Measurements from ENCODE around the gene PTPRR. TPM values are rescaled to one million over a fixed set of nuclear protein-coding genes. Genes with fewer than 3 reads are reported as not detected.

The PTPRR gene, protein sequence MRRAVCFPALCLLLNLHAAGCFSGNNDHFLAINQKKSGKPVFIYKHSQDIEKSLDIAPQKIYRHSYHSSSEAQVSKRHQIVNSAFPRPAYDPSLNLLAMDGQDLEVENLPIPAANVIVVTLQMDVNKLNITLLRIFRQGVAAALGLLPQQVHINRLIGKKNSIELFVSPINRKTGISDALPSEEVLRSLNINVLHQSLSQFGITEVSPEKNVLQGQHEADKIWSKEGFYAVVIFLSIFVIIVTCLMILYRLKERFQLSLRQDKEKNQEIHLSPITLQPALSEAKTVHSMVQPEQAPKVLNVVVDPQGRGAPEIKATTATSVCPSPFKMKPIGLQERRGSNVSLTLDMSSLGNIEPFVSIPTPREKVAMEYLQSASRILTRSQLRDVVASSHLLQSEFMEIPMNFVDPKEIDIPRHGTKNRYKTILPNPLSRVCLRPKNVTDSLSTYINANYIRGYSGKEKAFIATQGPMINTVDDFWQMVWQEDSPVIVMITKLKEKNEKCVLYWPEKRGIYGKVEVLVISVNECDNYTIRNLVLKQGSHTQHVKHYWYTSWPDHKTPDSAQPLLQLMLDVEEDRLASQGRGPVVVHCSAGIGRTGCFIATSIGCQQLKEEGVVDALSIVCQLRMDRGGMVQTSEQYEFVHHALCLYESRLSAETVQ
- not detected for total RNA-seq

- DNase-seq (no peak), ATAC-seq (no peak)
- Mint-ChIP-seq H3K4me3 (no peak within 1 kb of the TSS), H3K9me3 (ENCODE audit: low read depth) (peaks cover 2% of the 10 kb centered on the region), H3K4me1 (no peaks in the 10 kb centered on the region), H3K36me3 (no peaks in the 10 kb centered on the region), H3K27ac (no peak within 1 kb of the TSS), H3K27me3 (peaks cover 2% of the 10 kb centered on the region)
- CTCF ChIA-PET = no interaction called here
Measured at GRCh38 chr12:70920251-70920851, at the start of gene PTPRR. Gene PTPRR (minus strand): TSS chr12:70920738. CDS start chr12:70920390, 348 bp downstream.

DNA sequence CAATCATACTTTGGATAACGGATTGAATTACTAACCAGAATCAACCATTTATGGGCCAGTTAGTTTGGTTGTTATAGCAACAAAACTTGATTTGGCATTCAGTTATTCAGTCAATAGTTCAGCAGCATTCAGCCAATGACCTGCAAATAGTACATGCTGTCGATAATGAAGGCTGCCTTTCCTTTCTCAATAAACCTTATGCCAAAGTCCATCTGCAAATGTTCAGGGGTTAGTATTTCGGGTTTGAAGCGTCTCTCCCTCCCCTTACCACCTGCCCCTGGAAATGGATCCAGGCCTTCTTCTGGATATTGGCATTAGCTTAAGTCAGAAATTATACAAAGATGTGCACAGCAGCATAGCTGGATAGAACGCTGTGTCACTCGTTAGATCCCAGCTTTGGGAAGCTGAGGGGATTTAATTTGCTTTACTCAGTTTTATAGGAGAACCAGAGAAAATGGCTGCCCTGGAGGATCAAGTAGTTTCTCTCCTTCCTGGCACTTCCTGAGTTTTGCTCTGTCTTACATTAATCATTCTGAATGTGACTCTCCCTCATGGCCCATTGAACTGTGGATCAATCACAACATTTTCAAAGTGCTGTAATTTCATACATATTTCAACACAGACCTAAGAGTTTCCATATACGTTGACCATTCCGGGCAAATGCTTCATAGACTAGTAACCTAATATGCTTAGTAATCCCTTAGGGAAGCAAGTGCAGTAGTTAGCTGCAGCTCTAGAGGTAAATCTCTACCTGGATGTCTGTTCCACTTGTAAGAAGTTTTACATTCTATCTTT lies 46.7 kb upstream of the PTPRR start:
- CTCF ChIA-PET = no interaction called here
- H3K27ac Mint-ChIP-seq = no peak overlapping the region
- no peak for DNase-seq
- H3K27me3 Mint-ChIP-seq = no peaks in the 10 kb centered on the region
- H3K9me3 Mint-ChIP-seq (ENCODE audit: low read depth) = no peaks in the 10 kb centered on the region
- no peaks in the 10 kb centered on the region for H3K4me1 Mint-ChIP-seq
- no peak overlapping the region for H3K4me3 Mint-ChIP-seq
- ATAC-seq = no peak
- H3K36me3 Mint-ChIP-seq = no peaks in the 10 kb centered on the region

GRCh38 chr12:70966046-70966445 lies 45.5 kb upstream of the PTPRR start:
- ATAC-seq = no peak
- no peak overlapping the region for H3K4me3 Mint-ChIP-seq
- no peaks in the 10 kb centered on the region for H3K36me3 Mint-ChIP-seq

GRCh38 chr12:70964867-70965510 lies 44.5 kb upstream of the PTPRR start:
- ATAC-seq (no peak), DNase-seq (no peak)
- Mint-ChIP-seq H3K36me3 (no peaks in the 10 kb centered on the region), H3K27me3 (no peaks in the 10 kb centered on the region), H3K9me3 (ENCODE audit: low read depth) (no peaks in the 10 kb centered on the region), H3K27ac (no peak overlapping the region), H3K4me1 (no peaks in the 10 kb centered on the region), H3K4me3 (no peak overlapping the region)
- CTCF ChIA-PET = no interaction called here

More at GRCh38 chr12:70966046-70966445, 45.5 kb upstream of the PTPRR start:
- no peak for DNase-seq
- Mint-ChIP-seq H3K27ac (no peak overlapping the region), H3K4me1 (no peaks in the 10 kb centered on the region), H3K27me3 (no peaks in the 10 kb centered on the region), H3K9me3 (ENCODE audit: low read depth) (no peaks in the 10 kb centered on the region)
- CTCF ChIA-PET = no interaction called here

GRCh38 chr12:70963081-70963660 lies 42.6 kb upstream of the PTPRR start:
- no peaks in the 10 kb centered on the region for H3K9me3 Mint-ChIP-seq (ENCODE audit: low read depth)
- no peaks in the 10 kb centered on the region for H3K4me1 Mint-ChIP-seq
- no peaks in the 10 kb centered on the region for H3K27me3 Mint-ChIP-seq
- ATAC-seq = no peak
- H3K27ac Mint-ChIP-seq = no peak overlapping the region
- DNase-seq = no peak
- H3K36me3 Mint-ChIP-seq = no peaks in the 10 kb centered on the region
- no peak overlapping the region for H3K4me3 Mint-ChIP-seq
- CTCF ChIA-PET = no interaction called here

- ATAC-seq (no peak), DNase-seq (no peak)
- H3K9me3 Mint-ChIP-seq (ENCODE audit: low read depth) = no peaks in the 10 kb centered on the region
- H3K27ac Mint-ChIP-seq = no peak overlapping the region
- H3K36me3 Mint-ChIP-seq = no peaks in the 10 kb centered on the region
- CTCF ChIA-PET = no interaction called here
- no peak overlapping the region for H3K4me3 Mint-ChIP-seq
- H3K27me3 Mint-ChIP-seq = no peaks in the 10 kb centered on the region
- no peaks in the 10 kb centered on the region for H3K4me1 Mint-ChIP-seq
Measured at GRCh38 chr12:70962226-70962794, 41.8 kb upstream of the PTPRR start.

GRCh38 chr12:70960484-70960883 lies 39.9 kb upstream of the PTPRR start:
- ATAC-seq (no peak), DNase-seq (no peak)
- CTCF ChIA-PET = no interaction called here
- Mint-ChIP-seq H3K4me3 (no peak overlapping the region), H3K36me3 (no peaks in the 10 kb centered on the region), H3K27me3 (no peaks in the 10 kb centered on the region), H3K9me3 (ENCODE audit: low read depth) (no peaks in the 10 kb centered on the region), H3K27ac (no peak overlapping the region), H3K4me1 (no peaks in the 10 kb centered on the region)

GRCh38 chr12:70955415-70955814 lies 34.9 kb upstream of the PTPRR start:
- H3K27me3 Mint-ChIP-seq = no peaks in the 10 kb centered on the region
- H3K4me1 Mint-ChIP-seq = no peaks in the 10 kb centered on the region
- CTCF ChIA-PET = no interaction called here
- H3K9me3 Mint-ChIP-seq (ENCODE audit: low read depth) = peaks cover 4% of the 10 kb centered on the region
- H3K4me3 Mint-ChIP-seq = no peak overlapping the region
- H3K27ac Mint-ChIP-seq = no peak overlapping the region
- no peak for ATAC-seq
- no peaks in the 10 kb centered on the region for H3K36me3 Mint-ChIP-seq
- no peak for DNase-seq

DNA sequence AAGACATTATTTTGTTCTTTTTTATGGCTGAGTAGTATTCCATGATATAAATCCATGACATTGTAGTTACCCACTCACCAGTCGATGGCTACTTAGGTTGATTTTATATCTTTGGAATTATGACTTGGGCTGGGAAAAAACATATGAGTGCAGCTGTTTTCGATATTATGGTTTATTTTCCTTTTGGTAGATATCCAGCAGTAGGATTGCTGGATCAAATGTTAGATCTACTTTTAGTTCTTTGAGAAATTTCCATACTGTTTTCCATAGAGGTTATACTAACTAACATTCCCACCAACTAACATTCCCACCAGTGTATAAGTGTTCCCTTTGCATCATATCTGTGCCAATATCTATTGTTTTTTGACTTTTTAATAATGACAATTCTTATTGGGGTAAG lies 29.9 kb upstream of the PTPRR start:
- no peak for DNase-seq

GRCh38 chr12:70948976-70949336 lies 28.4 kb upstream of the PTPRR start:
- no peaks in the 10 kb centered on the region for H3K36me3 Mint-ChIP-seq
- no peak overlapping the region for H3K4me3 Mint-ChIP-seq
- no peak overlapping the region for H3K27ac Mint-ChIP-seq
- no peaks in the 10 kb centered on the region for H3K27me3 Mint-ChIP-seq
- no peak for DNase-seq
- CTCF ChIA-PET = no interaction called here
- ATAC-seq = no peak
- peaks cover 5% of the 10 kb centered on the region for H3K9me3 Mint-ChIP-seq (ENCODE audit: low read depth)
- H3K4me1 Mint-ChIP-seq = no peaks in the 10 kb centered on the region

More for the DNA sequence above, 29.9 kb upstream of the PTPRR start:
- H3K4me1 Mint-ChIP-seq = no peaks in the 10 kb centered on the region
- H3K27me3 Mint-ChIP-seq = no peaks in the 10 kb centered on the region
- H3K9me3 Mint-ChIP-seq (ENCODE audit: low read depth) = peaks cover 6% of the 10 kb centered on the region
- H3K36me3 Mint-ChIP-seq = no peaks in the 10 kb centered on the region
- CTCF ChIA-PET = no interaction called here
- H3K4me3 Mint-ChIP-seq = no peak overlapping the region
- no peak overlapping the region for H3K27ac Mint-ChIP-seq
- ATAC-seq = no peak

GRCh38 chr12:70948236-70948975 lies 27.9 kb upstream of the PTPRR start:
- Mint-ChIP-seq H3K4me1 (no peaks in the 10 kb centered on the region), H3K4me3 (no peak overlapping the region), H3K27me3 (no peaks in the 10 kb centered on the region), H3K36me3 (no peaks in the 10 kb centered on the region), H3K27ac (no peak overlapping the region), H3K9me3 (ENCODE audit: low read depth) (peaks cover 2% of the 10 kb centered on the region)
- CTCF ChIA-PET = no interaction called here
- no peak for DNase-seq
- ATAC-seq = no peak

DNA sequence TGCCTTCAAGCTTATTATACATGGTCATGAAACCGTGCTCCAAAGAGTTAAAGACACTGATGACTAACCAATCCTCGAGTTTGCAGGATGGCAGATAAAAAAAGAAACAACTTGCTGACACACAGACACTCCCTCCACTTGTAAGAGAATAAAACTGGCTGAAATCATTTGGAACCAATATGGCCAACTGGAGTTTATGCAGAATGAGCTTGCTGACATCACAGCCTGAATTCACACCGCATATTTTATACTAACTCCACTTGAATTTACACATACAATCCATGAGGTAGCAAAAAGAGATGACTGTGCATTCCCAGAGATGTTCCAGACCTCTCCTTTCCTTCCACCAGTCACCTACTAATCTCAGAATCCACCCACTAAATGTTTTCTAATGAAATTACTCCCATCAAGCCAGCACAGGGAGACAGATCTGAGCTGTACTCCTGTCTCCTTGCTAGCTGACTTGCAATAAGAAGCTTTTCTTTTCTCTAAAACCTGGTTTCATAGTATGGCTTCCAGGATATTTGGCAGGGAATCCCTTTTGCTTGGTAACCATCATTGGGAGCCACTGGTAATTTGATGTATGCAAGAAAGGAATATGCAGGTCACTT lies 15.8 kb upstream of the PTPRR start:
- no peaks in the 10 kb centered on the region for H3K9me3 Mint-ChIP-seq (ENCODE audit: low read depth)
- H3K4me1 Mint-ChIP-seq = no peaks in the 10 kb centered on the region
- DNase-seq = no peak
- H3K27me3 Mint-ChIP-seq = no peaks in the 10 kb centered on the region
- no peak overlapping the region for H3K27ac Mint-ChIP-seq
- no peak for ATAC-seq
- CTCF ChIA-PET = no interaction called here
- no peak overlapping the region for H3K4me3 Mint-ChIP-seq
- no peaks in the 10 kb centered on the region for H3K36me3 Mint-ChIP-seq

All from activated CD8-positive, alpha-beta memory T cell treated with anti-CD3 and anti-CD28 coated beads, Interleukin-2, amount 10 ng/mL, durations not matched to agents 7 days and 5 days (primary cell).